ENCODE results near the gene TRAFD1.

Gene TRAFD1

GRCh38 chr12:112167031-112167461 lies 41.7 kb downstream of the TRAFD1 start:
- Histone ChIP-seq H3K9ac (ENCODE audit: insufficient read length, low read depth) (no peak overlapping the region), H3K9me3 (ENCODE audit: insufficient read depth, low read length) (no peaks in the 10 kb centered on the region), H3K4me1 (ENCODE audit: insufficient read depth, insufficient read length) (peaks cover 10% of the 10 kb centered on the region), H3K36me3 (ENCODE audit: insufficient read depth, insufficient read length, low read length) (peaks cover 41% of the 10 kb centered on the region), H3K27me3 (ENCODE audit: insufficient read depth, insufficient read length) (no peaks in the 10 kb centered on the region), H3K4me3 (ENCODE audit: insufficient read length, low read depth) (no peak overlapping the region)
- no peak for DNase-seq (ENCODE audit: low read depth, low spot score)
- TF ChIP-seq ZNF274 (IDR thresholded peaks at IDR 0.05; ENCODE audit: low read depth, low read length) (no peak), YY1 (IDR thresholded peaks at IDR 0.05; ENCODE audit: insufficient read depth, insufficient read length) (no peak), SUZ12 (IDR thresholded peaks at IDR 0.05; ENCODE audit: extremely low read depth, insufficient read depth, insufficient read length) (no peak)

- TF ChIP-seq SUZ12 (IDR thresholded peaks at IDR 0.05; ENCODE audit: extremely low read depth, insufficient read depth, insufficient read length): no peak
- no peak for TF ChIP-seq ZNF274 (IDR thresholded peaks at IDR 0.05; ENCODE audit: low read depth, low read length)
- TF ChIP-seq YY1 (IDR thresholded peaks at IDR 0.05; ENCODE audit: insufficient read depth, insufficient read length): no peak
- H3K4me3 ChIP-seq (ENCODE audit: insufficient read length, low read depth): no peak overlapping the region
- H3K36me3 ChIP-seq (ENCODE audit: insufficient read depth, insufficient read length, low read length): peaks cover 41% of the 10 kb centered on the region
- H3K9ac ChIP-seq (ENCODE audit: insufficient read length, low read depth): no peak overlapping the region
- H3K9me3 ChIP-seq (ENCODE audit: insufficient read depth, low read length): no peaks in the 10 kb centered on the region
- H3K27me3 ChIP-seq (ENCODE audit: insufficient read depth, insufficient read length): no peaks in the 10 kb centered on the region
- DNase-seq (ENCODE audit: low read depth, low spot score): no peak
- H3K4me1 ChIP-seq (ENCODE audit: insufficient read depth, insufficient read length): peaks cover 10% of the 10 kb centered on the region
These were observed 42.6 kb downstream of the TRAFD1 start for GRCh38 chr12:112167718-112168525.

GRCh38 chr12:112168561-112168971 lies 43.2 kb downstream of the TRAFD1 start:
- H3K36me3 ChIP-seq (ENCODE audit: insufficient read depth, insufficient read length, low read length): peaks cover 35% of the 10 kb centered on the region
- H3K4me1 ChIP-seq (ENCODE audit: insufficient read depth, insufficient read length): peaks cover 10% of the 10 kb centered on the region
- H3K27me3 ChIP-seq (ENCODE audit: insufficient read depth, insufficient read length): no peaks in the 10 kb centered on the region
- DNase-seq (ENCODE audit: low read depth, low spot score): no peak
- TF ChIP-seq YY1 (IDR thresholded peaks at IDR 0.05; ENCODE audit: insufficient read depth, insufficient read length) (no peak), SUZ12 (IDR thresholded peaks at IDR 0.05; ENCODE audit: extremely low read depth, insufficient read depth, insufficient read length) (no peak), ZNF274 (IDR thresholded peaks at IDR 0.05; ENCODE audit: low read depth, low read length) (no peak)
- H3K9me3 ChIP-seq (ENCODE audit: insufficient read depth, low read length): no peaks in the 10 kb centered on the region
- no peak overlapping the region for H3K9ac ChIP-seq (ENCODE audit: insufficient read length, low read depth)
- no peak overlapping the region for H3K4me3 ChIP-seq (ENCODE audit: insufficient read length, low read depth)

GRCh38 chr12:112169161-112169872 lies 44.0 kb downstream of the TRAFD1 start:
- Histone ChIP-seq H3K36me3 (ENCODE audit: insufficient read depth, insufficient read length, low read length) (peaks cover 30% of the 10 kb centered on the region), H3K9me3 (ENCODE audit: insufficient read depth, low read length) (no peaks in the 10 kb centered on the region), H3K4me1 (ENCODE audit: insufficient read depth, insufficient read length) (peaks cover 10% of the 10 kb centered on the region), H3K9ac (ENCODE audit: insufficient read length, low read depth) (no peak overlapping the region), H3K4me3 (ENCODE audit: insufficient read length, low read depth) (no peak overlapping the region), H3K27me3 (ENCODE audit: insufficient read depth, insufficient read length) (no peaks in the 10 kb centered on the region)
- DNase-seq (ENCODE audit: low read depth, low spot score): no peak
- TF ChIP-seq YY1 (IDR thresholded peaks at IDR 0.05; ENCODE audit: insufficient read depth, insufficient read length): no peak
- no peak for TF ChIP-seq ZNF274 (IDR thresholded peaks at IDR 0.05; ENCODE audit: low read depth, low read length)
- TF ChIP-seq SUZ12 (IDR thresholded peaks at IDR 0.05; ENCODE audit: extremely low read depth, insufficient read depth, insufficient read length): no peak

GRCh38 chr12:112169966-112170365 lies 44.6 kb downstream of the TRAFD1 start:
- H3K27me3 ChIP-seq (ENCODE audit: insufficient read depth, insufficient read length): no peaks in the 10 kb centered on the region
- no peaks in the 10 kb centered on the region for H3K9me3 ChIP-seq (ENCODE audit: insufficient read depth, low read length)
- DNase-seq (ENCODE audit: low read depth, low spot score): no peak
- H3K9ac ChIP-seq (ENCODE audit: insufficient read length, low read depth): no peak overlapping the region
- peaks cover 35% of the 10 kb centered on the region for H3K36me3 ChIP-seq (ENCODE audit: insufficient read depth, insufficient read length, low read length)
- H3K4me3 ChIP-seq (ENCODE audit: insufficient read length, low read depth): no peak overlapping the region
- peaks cover 10% of the 10 kb centered on the region for H3K4me1 ChIP-seq (ENCODE audit: insufficient read depth, insufficient read length)
- TF ChIP-seq ZNF274 (IDR thresholded peaks at IDR 0.05; ENCODE audit: low read depth, low read length): no peak
- no peak for TF ChIP-seq SUZ12 (IDR thresholded peaks at IDR 0.05; ENCODE audit: extremely low read depth, insufficient read depth, insufficient read length)
- TF ChIP-seq YY1 (IDR thresholded peaks at IDR 0.05; ENCODE audit: insufficient read depth, insufficient read length): no peak

- H3K4me3 ChIP-seq (ENCODE audit: insufficient read length, low read depth): no peak overlapping the region
- peaks cover 10% of the 10 kb centered on the region for H3K4me1 ChIP-seq (ENCODE audit: insufficient read depth, insufficient read length)
- no peaks in the 10 kb centered on the region for H3K9me3 ChIP-seq (ENCODE audit: insufficient read depth, low read length)
- H3K9ac ChIP-seq (ENCODE audit: insufficient read length, low read depth): no peak overlapping the region
- DNase-seq (ENCODE audit: low read depth, low spot score): no peak
- H3K36me3 ChIP-seq (ENCODE audit: insufficient read depth, insufficient read length, low read length): peaks cover 39% of the 10 kb centered on the region
- H3K27me3 ChIP-seq (ENCODE audit: insufficient read depth, insufficient read length): no peaks in the 10 kb centered on the region
- TF ChIP-seq YY1 (IDR thresholded peaks at IDR 0.05; ENCODE audit: insufficient read depth, insufficient read length): no peak
- no peak for TF ChIP-seq ZNF274 (IDR thresholded peaks at IDR 0.05; ENCODE audit: low read depth, low read length)
- no peak for TF ChIP-seq SUZ12 (IDR thresholded peaks at IDR 0.05; ENCODE audit: extremely low read depth, insufficient read depth, insufficient read length)
These were observed 45.0 kb downstream of the TRAFD1 start for GRCh38 chr12:112170376-112170775.

- Histone ChIP-seq H3K9me3 (ENCODE audit: insufficient read depth, low read length) (no peaks in the 10 kb centered on the region), H3K27me3 (ENCODE audit: insufficient read depth, insufficient read length) (no peaks in the 10 kb centered on the region), H3K4me3 (ENCODE audit: insufficient read length, low read depth) (no peak overlapping the region), H3K9ac (ENCODE audit: insufficient read length, low read depth) (no peak overlapping the region), H3K4me1 (ENCODE audit: insufficient read depth, insufficient read length) (peaks cover 6% of the 10 kb centered on the region), H3K36me3 (ENCODE audit: insufficient read depth, insufficient read length, low read length) (peaks cover 46% of the 10 kb centered on the region)
- no peak for TF ChIP-seq ZNF274 (IDR thresholded peaks at IDR 0.05; ENCODE audit: low read depth, low read length)
- no peak for TF ChIP-seq SUZ12 (IDR thresholded peaks at IDR 0.05; ENCODE audit: extremely low read depth, insufficient read depth, insufficient read length)
- no peak for TF ChIP-seq YY1 (IDR thresholded peaks at IDR 0.05; ENCODE audit: insufficient read depth, insufficient read length)
- DNase-seq (ENCODE audit: low read depth, low spot score): no peak
These were observed 45.7 kb downstream of the TRAFD1 start for GRCh38 chr12:112170971-112171596.

Data from NT2/D1 (cell line).